GM19397 (cell line): Measurements from ENCODE around the gene TECR.
A peak's percentile ranks its signal among the peaks of the same experiment; 100 is the strongest.
"Not testable (repeated sequence)": the region's sequence is repeated elsewhere in the genome, so short reads cannot be mapped to it uniquely, and the experiment has no call there.

ENCODE experiments used
- ATAC-seq: cut with Tn5 transposase; IDR thresholded peaks from one replicate; pipeline ENCODE4 v1.9.1; 2021; ENCODE audit warnings: mild to moderate bottlenecking, moderate library complexity; ENCODE audit not compliant: unreplicated experiment

Gene TECR

DNA sequence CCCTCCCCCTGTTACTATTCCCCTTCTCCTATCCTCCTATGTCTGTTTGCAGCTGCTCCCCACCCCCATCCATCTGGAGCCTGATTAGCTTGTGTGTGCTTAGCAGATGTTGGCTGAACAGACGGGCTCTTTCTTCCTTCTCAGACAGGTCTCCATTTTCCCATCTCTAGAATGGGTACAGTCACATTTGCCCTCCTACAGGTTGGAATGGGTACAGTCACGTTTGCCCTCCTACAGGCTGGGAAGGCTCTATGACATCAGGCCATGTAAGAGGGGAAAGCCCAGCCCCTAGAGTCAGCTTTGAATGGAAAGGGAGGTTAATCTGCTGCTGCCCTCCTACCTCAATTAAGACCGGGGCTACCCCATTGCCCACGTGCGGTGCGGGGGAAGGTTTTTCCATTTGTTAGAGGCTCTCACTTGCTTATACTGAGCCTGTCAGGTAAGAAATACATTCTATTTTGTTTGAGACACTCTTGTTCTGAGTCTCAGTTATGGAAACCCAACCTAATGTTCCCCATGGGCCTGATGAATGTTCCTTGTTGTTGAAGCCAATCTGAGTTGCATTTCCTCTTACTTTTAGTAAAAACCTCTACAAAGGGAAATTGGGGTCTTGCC lies 51.3 kb downstream of the TECR start:
- ATAC-seq: no peak

DNA sequence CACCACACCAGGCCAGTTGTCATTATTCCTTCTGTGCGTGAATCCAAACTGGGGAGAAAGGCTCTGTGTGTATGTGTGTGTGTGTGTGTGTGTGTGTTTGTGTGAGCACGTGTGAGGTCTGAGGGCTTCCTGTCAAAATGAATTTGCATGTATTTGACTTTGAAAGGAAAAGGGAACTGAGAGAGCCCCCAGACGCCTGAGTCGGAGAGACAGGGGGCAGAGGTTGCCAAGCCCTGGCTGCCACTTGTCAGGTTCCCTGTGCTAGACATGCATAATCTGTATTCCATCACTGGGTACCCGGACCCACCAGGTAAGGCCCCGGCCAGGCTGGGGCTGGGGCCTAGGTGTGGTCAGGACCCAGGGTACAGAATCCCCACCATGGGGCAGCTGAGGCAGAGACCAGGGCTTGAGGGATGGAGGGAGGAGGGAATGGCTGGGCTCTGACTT lies 53.5 kb downstream of the TECR start, which contains the start of gene CLEC17A:
Gene CLEC17A (plus strand): TSS at position 191 of the 447 bp plus-strand sequence. CDS start 77 bp downstream, at position 268.
- ATAC-seq: peak; percentile 49

DNA sequence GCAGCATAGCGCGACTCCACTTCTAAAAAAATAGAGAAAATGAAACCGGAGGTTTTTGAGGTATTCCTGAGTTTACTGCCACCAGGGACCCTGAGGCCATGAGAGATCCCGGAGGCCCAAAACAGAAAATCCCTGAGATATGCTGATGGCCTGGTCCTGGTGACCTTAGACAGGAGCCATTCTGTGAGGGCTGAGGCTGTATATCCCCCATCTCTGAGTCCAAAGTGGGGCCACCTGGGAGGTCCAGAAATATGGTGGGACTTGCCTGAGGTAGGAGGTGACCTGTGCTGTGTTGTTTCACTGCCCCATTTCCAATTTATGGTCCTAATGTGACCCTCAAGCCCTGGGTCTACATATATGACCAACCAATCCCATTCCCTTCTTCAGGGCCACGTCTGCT lies 55.0 kb downstream of the TECR start:
- not testable (repeated sequence) for ATAC-seq

DNA sequence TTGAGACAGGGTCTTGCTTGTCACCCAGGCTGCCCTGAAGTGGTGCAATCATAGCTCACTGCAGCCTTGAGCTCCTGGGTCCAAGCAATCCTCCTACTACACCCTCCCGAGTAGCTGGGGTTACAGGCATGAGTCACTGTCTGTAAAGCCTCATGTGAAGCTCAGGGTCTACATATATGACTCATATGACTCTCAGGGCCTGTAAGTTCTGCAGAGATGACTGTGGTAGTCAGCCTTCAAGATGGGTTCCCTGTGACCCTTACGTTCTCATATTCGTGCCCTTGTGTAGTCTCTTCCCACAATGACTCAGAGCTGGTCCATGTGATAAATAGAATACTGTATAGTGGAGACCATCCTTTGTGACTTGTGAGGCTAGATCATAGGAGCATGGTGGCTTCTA lies 55.8 kb downstream of the TECR start:
- peak; percentile 50 for ATAC-seq

DNA sequence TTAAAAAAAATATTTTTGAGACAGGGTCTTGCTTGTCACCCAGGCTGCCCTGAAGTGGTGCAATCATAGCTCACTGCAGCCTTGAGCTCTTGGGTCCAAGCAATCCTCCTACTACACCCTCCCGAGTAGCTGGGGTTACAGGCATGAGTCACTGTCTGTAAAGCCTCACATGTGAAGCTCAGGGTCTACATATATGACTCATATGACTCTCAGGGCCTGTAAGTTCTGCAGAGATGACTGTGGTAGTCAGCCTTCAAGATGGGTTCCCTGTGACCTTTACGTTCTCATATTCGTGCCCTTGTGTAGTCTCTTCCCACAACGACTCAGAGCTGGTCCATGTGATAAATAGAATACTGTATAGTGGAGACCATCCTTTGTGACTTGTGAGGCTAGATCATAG lies 60.0 kb downstream of the TECR start:
- ATAC-seq: not testable (repeated sequence)

DNA sequence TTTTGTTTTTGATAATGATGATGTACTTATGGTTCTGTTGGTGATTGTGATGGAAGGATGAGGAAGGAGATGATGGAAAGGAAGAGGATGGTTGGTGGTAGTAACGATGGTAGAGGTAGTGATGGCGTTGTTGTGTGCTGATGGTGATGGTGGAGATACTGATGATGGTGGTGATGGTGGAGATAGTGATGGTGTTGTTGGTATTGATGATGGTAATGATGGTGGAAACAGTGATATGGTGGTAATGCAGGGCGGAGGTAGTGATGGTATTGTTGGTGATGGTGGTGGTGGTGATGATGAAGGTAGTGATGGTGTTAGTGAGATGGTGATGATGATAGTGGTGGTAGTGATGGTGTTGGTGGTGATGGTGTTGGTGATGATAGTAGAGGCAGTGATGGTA lies 66.2 kb downstream of the TECR start:
- ATAC-seq: no peak

DNA sequence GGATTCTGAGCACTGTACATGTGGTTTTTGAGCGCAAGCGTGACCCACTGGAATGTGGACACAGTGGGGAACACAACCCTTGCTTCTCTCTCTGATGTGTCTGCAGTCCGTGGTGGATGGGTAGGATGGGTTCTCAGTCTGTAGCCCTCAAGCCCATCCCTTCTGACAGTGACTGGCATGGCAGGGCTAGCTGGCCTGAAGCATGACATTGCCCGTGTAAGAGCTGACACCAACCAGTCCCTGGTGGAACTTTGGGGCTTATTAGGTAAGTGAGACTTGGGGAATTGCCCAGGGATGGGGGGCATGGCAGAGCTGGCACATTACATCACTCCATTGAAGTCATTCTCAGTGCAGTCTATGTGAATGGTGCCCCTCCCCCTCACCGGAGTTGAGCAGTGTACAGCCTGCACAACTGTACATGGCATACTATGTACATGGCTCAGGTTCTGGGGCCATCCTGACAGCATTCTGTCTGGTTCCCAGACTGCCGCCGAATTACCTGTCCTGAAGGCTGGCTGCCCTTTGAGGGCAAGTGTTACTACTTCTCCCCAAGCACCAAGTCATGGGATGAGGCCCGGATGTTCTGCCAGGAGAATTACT lies 70.3 kb downstream of the TECR start:
- no peak for ATAC-seq

DNA sequence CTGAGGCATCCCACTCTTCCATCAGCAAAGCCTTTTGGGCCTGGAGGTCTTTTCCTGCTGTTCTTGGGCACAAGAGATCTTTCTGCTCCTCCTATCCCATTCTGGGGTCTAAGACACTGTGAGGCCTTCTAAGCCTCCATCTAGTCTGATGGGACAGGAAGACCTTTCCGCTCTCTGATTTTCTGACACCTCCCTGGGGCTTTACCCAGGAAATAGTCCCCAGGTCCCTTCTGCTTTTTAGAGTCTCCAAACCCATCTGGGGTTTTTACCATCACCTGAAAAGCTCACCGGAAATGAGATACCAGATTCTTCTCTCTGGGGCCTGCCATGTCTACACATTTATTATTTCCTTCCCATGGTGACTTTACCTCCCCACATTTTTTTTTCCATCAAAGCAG lies 74.6 kb downstream of the TECR start:
- ATAC-seq: peak; percentile 60

DNA sequence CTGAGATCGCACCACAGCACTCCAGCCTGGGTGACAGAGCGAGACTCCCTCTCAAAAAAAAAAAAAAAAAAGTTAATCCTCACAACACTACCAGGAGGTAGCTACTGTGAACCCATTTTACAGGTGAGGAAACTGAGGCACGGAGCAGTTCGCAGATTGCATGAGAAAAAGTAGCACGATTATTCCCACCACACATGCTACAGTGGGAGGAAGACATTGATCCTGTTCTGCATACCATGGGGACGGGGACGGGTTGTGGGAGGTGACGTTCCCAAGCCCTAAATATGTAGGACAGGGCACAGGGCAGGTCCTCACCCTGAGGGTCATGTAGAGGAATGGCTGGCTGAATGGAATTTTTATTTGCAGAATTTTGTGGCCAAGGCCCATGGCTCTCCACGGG lies 77.2 kb downstream of the TECR start:
- no peak for ATAC-seq

DNA sequence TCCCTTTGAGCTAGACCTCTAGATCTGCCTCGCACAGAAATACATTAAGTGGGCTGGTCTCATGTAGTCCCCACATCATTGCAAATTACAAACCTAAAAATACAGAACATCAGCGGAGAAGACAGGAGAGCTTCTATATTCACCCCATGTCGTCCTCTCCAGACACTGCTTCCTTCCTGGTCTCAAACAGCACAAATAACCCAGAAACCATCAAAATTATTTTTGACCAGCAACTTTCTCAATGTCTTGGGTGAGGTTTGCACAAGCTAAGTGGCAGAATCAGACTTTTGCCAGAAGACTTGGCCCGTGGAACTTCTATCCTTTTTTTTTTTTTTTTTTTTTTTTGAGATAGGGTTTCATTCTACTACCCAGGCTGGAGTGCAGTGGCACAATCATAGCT lies 81.7 kb downstream of the TECR start:
- no peak for ATAC-seq

DNA sequence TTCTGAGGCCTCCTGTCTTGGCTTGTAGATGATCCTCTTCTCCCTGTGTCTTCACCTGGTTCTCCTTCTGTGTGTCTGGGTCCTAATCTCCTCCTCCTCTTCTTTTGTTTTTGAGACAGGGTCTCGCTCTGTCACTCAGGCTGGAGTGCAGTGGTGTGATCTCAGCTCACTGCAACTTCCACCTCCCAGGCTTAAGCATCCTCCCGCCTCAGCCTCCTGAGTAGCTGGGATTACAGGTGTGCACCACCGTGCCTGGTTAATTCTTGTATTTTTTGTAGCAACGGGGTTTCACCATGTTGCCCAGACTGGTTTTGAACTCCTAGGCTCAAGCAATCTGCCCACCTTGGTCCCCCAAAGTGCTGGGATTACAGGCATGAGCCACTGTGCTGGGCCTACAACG lies 82.8 kb downstream of the TECR start:
- ATAC-seq: not testable (repeated sequence)

DNA sequence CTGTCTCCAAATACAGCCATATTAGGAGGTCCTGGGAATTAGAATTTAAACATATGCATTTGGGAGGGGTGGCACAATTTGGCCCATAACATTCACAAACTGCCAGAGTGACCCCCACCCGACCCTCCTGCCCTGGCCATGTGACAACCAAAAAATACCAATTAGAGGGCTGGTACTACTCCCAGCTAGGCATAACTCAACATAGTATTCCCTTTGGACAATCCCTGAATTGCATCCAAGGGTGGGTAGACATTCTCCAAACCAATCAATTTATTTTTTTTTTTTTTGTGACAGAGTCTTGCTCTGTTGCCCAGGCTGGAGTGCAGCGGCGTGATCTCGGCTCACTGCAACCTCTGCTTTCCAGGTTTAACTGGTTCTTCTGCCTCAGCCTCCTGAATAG lies 83.3 kb downstream of the TECR start:
- ATAC-seq: no peak

DNA sequence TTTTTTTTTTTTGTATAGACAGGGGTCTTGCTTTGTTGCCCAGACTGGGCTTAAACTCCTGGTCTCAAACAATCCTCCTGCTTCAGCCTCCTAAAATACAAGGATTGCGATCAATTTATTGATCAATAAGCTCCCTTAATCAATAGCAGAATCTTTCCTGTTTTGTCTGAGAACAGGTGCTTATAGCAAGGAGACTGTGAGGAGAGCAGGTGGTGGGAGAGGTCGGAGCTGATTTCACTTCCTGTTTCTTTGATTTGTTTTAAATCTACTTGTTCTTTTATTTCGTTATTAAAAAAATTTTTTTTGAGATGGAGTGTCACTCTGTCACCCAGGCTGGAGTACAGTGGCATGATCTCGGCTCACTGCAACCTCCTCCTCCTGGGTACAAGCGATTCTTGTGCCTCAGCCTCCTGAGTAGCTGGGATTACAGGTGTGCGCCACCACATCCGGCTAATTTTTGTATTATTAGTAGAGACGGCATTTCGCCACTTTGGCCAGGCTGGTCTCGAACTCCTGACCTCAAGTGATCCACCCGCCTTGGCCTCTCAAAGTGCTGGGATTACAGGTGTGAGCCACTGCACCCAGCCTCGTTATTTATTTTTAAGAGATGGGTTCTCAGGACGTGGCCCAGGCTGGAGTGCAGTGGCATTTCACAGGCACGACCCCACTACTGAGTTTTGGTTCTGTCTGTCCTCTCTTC lies 84.2 kb downstream of the TECR start:
- not testable (repeated sequence) for ATAC-seq

DNA sequence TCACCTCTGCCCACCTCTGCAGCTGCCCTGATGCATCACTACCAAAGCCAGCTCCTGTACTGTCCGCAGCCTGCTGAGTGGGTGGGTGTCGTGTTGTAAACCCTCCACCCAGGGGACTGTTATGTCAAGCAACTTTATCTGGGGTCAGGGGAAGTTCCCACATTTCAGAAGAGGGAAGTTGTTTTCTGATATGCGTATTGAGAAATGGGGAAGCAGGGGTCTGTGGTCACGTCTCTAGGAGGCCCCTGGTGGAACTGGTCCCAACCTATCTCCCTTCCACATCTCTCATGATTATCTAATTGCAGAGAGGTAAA lies 84.7 kb downstream of the TECR start:
- no peak for ATAC-seq
